HG02623 (cell line): Measurements from ENCODE around the gene CCDC69.
"Not testable (repeated sequence)": the region's sequence is repeated elsewhere in the genome, so short reads cannot be mapped to it uniquely, and the experiment has no call there.

Experiments
- ATAC-seq: cut with Tn5 transposase; IDR thresholded peaks from one replicate; pipeline ENCODE4 v1.9.1; 2021; ENCODE audit warnings: moderate library complexity; ENCODE audit not compliant: unreplicated experiment

The CCDC69 gene

DNA sequence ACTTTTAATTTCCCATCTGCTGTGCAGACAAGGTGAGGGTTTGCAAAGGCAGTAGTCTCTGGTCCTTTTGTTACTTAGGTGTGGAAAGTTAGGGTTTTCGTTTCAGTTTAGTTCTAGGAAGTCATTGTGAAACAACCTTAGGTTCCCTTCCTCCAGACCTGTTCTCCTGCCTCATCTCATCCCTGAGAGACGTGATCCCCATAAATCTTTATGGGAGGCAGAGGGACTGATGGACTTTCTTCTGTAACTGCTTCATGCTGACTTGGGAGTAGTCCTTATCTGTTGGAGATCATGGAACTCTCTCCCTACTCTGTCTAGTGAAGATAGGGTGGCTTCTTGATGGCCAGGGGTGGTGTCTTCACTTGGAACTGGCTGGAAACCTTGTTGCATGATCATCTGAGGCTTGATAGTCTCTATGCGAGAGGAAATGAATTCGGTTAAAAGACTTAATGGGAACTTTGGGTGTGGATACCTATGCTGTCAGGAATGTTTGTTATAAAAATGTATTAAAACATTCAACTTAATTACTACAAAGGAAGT, 21.9 kb upstream of the CCDC69 start:
- ATAC-seq: no peak

DNA sequence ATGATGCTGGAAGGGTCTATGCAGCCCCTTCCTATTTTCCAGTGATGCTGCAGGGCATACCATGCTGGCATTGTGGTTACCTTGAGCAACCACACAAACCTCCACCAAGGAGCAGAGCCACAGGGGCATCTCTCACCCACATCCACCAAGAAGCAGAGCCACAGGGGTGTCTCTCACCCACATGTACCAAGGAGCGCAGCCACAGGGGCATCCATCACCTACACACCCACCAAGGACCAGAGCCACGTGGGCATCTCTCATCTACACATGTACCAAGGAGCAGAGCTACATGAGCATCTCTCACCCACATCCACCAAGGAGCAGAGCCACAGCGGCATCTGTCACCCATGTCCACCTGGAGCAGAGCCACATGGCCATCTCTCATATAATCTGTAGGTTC, 20.3 kb upstream of the CCDC69 start:
- no peak for ATAC-seq

DNA sequence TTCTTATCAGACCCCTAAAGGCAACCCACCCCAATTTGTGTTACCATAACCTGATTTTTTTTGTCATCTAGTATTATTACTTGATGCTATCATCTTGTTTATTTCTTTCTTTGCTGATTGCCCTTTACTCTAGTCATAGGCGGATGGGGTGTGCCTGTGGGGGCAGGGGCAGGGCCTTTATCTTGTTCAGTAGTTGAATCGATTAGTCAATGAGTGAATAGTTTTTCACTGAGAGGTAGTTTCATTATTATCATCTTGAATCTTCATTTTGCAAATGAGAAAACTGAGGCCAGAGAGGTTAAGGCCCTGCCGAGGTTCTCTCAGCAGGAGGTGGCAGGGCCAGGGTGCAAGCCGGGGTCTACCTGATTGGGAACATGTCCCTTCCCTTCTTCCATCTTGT, 19.7 kb upstream of the CCDC69 start:
- no peak for ATAC-seq

DNA sequence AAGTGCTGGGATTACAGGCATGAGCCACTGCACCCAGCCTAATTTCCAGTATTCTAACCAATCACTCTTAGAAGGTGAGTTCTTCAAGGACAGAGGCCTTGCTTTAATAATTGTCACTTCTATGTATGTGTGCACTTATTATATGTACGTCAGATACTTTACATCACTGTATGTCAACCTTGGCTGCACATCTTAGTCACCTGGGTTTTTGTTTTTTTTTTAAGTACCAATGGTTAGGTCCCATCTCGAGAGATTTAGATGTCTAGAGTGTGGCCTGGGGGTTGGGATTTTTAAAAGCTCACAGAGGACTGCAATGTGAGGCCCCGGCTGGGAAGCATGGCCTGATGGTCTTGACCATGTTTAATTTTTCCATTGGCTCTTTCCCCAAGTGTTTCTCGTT, 19.2 kb upstream of the CCDC69 start:
- no peak for ATAC-seq

DNA sequence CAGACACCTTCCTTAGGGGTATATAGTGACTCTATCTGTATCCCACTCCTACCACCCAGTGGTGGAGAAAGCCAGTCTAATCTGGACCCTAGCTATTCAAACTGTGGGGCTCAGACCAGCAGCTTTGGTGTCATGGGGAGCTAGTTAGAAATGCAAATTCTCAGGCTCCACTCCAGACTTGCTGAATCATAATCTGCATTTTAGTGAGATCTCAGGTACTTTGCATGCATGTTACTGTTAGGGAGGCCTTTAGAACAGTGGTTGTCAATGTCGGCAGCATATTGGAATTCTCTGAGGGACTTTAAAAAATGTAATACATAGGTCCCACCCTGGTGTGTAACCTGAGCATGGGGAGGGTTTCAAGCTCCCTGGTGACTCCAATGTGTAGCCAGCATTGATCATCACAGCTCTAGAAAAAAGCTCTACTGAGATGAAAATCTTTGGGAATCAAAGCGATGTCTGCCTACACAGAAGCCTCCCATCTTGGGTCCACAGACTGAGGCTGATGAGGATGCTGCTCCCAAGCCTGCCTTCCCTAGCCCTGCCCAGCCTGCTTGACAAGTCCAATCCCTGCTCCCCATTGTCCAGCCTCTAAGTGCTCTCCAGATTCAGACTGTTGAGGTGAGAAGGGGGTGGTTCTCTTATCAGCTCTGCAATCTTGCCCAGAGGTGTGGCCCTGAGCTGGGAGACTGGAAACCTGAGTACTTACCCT, 17.2 kb upstream of the CCDC69 start:
- no peak for ATAC-seq

DNA sequence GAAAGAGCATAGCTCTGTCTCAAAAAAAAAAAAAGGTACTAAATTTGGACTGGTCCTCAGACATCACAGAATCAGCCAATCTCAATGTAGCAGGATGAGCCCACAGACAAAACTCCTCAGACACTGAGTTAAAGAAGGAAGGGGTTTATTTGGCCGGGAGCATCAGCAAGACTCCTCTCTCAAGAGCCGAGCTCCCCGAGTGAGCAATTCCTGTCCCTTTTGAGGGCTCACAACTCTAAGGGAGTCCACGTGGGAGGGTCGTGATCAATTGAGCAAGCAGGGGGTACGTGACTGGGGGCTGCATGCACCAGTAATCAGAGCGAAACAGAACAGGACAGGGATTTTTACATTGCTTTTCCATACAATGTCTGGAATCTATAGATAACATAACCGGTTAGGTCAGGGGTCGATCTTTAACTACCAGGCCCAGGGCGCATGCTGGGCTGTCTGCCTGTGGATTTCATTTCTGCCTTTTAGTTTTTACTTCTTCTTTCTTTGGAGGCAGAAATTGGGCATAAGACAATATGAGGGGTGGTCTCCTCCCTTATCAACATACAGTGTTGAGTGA, 16.5 kb upstream of the CCDC69 start:
- not testable (repeated sequence) for ATAC-seq

DNA sequence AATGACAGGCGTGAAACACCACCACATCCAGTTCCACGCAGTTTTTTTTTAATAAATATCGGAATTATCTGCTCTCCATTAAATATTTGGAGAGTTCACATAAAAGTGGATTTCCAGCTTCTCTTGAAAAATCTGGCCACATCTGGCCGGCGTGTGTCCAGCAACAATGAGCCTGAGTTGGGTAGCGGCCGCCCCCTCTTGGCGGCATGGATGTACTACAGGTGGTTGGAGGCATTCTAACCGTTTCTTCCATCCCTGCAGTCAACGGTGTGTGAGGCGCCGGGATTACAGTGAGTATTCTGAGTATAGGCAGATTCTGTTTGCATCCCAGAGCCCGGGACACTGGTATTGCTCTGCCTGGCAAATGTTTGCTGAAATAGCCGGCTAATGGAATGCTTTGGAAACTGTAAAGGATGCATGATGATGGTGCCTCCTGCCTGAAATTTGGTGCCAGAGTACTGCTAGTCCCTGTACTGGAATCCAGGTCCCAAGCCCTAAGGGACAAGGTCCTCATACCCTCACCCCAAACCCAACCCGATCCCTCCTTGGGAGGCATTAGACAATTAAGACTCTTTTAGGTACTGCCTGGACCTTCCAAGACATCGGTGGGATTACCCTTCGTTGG, 15.5 kb upstream of the CCDC69 start:
- peak; percentile 43 for ATAC-seq

DNA sequence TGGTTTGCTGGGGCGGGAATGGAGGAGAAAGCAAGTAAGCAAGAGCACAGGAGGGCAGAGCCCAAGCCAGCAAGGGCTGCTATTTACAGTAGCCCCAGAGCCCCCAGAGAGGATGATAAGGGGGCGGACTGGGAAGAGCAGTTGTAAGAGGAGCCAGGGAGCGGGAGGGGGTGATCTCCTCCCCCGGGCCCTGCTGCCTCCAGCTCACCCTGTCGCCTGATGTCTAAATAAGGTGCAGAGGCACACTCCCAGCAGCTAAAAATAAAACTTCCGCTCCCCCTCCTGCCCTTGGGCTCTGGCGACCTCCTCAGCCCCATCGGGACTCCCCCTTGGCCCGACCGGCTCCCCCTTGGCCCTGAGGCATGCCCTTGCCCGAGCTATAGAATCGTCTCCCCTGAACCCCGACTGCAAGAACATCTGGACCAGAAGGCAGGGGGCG, 14.4 kb upstream of the CCDC69 start:
- peak; percentile 31 for ATAC-seq

DNA sequence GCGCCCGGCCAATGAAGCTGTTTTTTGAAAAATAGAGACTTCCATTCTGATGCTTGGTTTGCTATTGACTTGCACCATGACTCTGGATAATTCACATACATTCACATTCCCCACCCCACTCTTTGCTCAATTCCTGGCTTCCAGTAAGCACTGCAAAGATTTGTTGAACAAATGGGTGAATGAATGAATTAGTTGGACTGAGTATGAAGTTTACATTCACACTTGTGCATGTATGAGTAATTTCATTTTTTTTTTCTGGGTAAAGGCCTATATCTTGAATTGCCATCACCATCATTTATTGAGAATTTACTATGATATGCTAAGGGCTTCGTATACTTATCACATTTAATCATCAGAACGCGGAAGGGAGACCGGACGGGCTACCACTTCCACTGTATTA, 13.8 kb upstream of the CCDC69 start:
- no peak for ATAC-seq

DNA sequence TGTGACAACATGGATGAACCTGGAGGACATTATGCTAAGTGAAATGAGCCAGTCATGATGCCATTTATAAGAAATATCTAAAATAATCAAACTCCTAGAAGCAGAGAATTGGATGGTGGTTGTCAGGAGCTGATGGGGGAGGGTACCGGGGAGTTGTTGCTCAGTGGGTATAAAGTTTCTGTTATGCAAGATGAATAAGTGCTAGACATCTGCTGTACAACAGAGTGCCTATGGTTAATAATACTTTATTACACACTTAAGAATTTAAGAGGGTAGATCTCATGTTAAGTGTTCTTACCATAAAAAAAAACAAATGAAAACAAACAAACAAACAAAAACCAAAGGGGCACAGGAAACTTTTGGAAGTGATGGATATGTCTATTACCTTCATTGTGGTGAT, 13.0 kb upstream of the CCDC69 start:
- no peak for ATAC-seq

DNA sequence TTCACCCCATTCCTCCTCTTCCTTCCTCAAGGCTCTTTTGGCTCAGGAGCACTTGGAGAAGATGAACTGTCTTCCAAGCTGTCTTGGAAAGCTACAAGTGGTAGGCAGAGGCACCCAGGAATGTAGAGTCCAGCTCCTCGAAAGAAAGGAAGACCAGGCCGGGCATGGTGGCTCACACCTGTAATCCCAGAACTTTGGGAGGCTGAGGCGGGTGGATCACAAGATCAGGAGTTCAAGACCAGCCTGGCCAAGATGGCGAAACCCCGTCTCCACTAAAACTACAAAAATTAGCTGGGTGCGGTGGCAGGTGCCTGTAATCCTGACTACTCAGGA, 11.3 kb upstream of the CCDC69 start:
- ATAC-seq: not testable (repeated sequence)

DNA sequence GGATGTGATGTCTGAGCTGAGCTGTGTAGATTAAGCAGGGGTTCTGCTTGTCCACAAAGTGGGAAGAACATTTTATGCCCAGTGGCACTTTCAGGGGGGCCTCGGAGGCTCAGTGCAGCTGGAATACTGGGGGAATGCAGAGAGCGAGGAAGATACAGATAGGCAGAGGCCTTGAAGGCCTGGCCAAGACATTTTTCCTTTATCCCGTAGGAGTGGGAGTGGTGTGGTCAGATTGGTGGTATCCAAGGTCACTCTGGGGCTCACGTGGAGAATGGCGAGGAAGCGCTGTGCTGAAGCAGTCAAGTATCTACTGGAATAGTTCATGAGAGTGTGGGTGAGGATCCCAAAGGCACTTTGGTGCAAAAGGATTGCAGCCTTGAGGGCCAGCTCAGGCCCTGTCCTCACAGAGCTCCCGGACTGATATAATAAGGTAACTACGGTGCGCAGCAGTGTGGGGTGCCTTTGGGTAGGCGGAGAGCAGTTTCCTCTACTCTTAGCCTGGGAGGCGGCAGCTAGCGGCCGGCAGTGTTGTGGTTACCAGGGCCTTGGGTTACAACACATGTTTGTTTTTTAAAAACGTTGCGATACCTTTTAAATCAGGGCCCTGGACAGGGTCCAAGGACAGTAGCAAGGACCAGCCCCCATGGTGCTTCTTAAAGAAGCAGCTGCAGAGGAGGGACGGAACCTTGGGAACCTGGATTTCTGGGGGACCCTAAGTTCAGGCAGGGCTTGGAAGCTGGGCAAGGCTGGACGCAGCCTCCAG, 10.8 kb upstream of the CCDC69 start:
- peak; percentile 76 for ATAC-seq

DNA sequence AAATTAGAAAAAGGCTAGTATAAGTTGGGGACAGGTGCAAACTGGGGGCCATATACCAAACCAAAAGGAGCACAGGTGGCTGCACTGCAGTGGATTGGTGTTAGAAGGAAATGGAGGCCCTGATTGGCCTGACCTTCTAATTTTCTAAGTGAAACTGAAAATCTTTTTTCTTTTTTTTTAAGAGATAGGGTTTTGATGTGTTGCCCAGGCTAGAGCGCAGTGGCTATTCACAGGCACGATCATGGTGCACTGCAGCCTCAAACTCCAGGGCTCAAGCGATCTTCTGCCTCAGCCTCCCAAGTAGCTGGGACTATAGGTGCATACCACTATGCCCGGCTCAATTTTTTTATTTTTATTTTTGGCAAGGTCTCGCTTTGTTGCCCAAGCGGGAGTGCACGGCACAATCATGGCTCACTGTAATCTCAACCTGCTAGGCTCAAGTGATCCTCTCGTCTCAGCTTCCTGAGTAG, 9.8 kb upstream of the CCDC69 start:
- ATAC-seq: peak; percentile 47

DNA sequence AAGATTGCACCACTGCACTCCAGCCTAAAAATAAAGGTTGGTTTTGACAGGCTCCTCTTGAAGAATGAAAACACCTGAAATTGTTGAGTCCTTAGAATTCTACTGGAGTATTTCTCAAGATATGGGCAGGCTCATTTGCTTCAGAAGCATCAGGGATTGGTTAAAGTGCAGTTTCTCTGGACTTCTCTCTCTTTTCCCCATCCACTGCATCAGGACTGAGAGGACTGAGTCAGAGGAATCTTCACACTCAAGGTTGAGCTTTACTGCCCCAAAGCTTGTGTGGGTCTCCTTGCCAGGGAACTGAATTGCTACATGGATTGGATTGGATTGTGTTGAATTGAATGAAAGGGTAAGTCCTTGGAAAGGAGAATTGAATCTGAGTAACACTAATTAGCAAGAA, 7.5 kb upstream of the CCDC69 start:
- ATAC-seq: no peak

DNA sequence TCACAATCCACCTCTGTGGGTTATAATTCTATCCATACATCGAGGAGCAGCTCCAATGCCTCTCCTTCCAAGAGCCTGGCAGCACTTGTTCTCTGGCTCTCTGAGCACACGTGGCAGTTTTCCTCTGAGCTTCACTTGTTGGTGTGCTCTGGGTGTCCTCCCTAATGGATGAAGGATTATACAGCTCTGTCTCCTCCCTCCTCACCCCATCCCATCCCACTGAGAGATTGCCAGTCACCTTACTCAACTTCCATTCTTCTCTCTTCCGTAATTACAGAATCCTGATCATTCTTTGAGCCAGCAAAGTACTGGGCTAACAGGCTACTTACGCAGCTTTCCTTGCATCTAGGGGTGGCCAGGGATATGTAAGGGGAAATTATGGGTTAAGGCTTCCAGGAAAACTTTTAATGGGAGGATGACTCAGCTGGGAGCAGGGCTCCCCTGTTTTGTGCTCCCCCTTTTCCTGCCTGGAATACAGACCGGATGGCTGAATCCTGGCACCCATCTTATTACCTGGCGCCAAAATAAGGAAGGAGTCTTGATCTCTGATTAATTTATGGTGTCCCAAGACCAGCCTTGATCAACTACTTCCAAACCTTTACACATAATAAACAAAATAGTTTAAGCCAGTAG, 6.3 kb upstream of the CCDC69 start:
- no peak for ATAC-seq

DNA sequence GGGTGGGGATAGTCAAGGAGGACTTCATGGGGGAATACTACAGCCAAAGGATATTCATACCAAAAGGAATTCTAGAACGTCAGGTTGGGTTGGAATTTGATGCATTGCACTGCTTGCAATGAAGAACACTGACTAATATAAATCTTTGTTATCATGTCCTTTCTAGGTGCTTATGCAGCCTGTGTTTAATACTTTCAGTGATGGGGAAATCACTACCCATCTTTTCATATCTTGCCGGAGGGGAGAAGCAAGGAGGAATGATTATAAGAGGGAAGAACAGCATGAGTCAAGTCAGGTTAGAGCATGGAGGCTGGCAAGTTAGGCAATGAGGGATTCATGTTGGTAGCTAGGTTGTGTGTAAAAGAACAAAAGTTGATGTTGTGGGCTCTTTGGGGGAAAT, 5.1 kb upstream of the CCDC69 start:
- ATAC-seq: no peak

DNA sequence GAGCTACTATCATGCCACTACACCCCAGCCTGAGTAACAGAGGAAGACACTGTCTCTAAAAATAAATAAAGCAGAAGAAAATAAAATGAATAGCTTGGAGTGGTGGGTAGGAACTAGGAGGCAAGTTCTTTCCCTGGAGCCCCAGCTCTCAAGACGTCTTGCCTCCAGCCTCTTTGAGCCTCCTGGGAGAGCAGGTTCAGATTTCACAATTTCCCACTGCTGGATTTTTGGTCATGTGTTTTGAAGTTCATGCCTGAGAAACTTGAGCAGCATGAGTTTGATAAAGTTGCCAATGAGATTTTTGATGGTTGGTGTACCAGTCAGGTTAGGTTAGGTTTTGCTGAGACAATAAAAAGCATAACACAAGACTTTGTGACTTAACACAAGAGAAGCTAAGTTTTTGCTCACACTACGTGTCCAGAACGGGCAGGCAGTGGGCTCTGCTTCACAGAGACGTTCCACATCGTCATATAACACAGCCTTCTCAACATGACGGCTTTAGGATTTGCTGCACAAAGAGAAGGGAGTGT, 4.1 kb upstream of the CCDC69 start:
- no peak for ATAC-seq

DNA sequence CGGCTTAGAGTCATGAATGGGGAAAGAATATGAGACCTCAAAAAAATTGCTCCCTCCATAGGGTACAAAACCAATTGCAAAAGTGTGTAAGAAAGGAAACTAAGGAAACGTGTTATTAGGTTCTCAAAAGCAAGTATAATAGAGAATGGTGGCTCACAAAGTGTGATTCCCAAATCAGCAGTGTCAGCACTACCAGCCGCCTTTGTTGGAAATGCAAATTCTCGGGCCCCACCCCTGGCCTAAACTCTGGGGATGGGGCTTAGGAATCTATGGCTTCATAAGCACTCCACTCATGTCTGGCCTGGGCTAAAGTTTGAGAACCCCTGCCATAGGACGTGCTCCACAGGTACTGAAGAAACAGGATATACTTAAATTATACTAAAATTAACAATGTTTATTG, 1.6 kb upstream of the CCDC69 start:
- no peak for ATAC-seq

DNA sequence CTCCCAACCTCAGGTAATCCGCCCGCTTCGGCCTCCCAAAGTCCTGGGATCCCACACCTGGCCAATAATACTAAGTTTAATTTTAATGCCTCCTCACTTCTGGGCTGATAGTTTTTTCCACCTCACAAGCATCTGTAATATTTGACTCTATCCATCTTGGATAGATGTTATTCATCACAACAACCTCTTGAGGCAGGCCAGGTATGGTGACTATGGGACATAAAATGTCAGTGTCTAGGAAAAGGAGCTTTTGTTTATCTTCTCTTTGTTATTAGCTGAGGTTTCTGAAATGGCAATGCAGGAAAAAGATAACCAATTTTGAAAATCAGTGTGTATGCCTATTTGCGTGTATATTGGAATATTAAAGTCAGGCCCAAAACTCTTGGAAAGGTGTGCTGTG, 1.2 kb upstream of the CCDC69 start:
- no peak for ATAC-seq

DNA sequence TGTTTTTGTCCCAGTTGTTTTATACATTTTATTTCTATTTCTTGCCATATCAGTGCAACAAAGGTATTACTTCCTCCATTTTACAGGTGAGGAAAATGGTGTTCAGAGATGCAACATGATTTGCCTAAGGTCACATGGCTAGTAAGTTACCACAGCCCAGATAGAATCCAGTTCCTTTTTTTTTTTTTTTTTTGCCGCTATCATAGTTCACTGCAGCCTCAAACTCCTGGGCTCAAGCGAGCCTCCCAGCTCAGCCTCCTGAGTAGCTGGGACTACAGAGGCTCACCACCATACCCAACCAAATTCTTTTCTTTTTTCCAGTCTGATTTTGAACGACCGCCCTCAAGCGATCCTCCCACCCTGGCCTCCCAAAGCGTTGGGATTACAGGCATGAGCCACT, 480 bp upstream of the CCDC69 start:
- no peak for ATAC-seq
